GM12873 (cell line): ENCODE results near the gene BBS12.
A peak's percentile ranks its signal among the peaks of the same experiment; 100 is the strongest.

ENCODE experiments used
- CTCF ChIP-seq: IDR thresholded peaks from 2 replicates; pipeline ENCODE4 v1.5.1; 2012; ENCODE audit warnings: low read depth, mild to moderate bottlenecking, moderate library complexity, low read length, control low read depth; ENCODE audit not compliant: insufficient read depth; ENCODE audit errors: missing control alignments

The BBS12 gene

GRCh38 chr4:122758033-122758432 is 25.5 kb downstream of the BBS12 start:
- TF ChIP-seq CTCF: peak; percentile 58

GRCh38 chr4:122759639-122760310 is 27.3 kb downstream of the BBS12 start:
- TF ChIP-seq CTCF: no peak

GRCh38 chr4:122762520-122762919 is 30.0 kb downstream of the BBS12 start:
- no peak for TF ChIP-seq CTCF

- TF ChIP-seq CTCF: no peak
These were observed 30.6 kb downstream of the BBS12 start for GRCh38 chr4:122762966-122763716.

GRCh38 chr4:122764071-122764820 is 31.7 kb downstream of the BBS12 start:
- TF ChIP-seq CTCF: no peak

GRCh38 chr4:122764821-122765215 is 32.3 kb downstream of the BBS12 start:
- TF ChIP-seq CTCF: no peak
